Spleen (tissue), 11 donors: ENCODE data around the gene PERM1. TPM values are rescaled to one million over a fixed set of nuclear protein-coding genes. Genes with fewer than 3 reads are reported as not detected.

Source experiments
- DNase-seq: peaks from one replicate; pipeline ENCODE4 v3.0.0-alpha.2; 2020
- H3K27ac ChIP-seq, 8 donors: fragments of 200-600 bp; sonication (generic) in 7 of 8; 1 replicate in 4 of 8; 2 replicates in 4 of 8; pipeline versions ENCODE4 v1.5.0 to v1.8.0; 2016 to 2021; ENCODE audit warnings: inconsistent platforms in 4 of 8, mild to moderate bottlenecking in 4 of 8, moderate library complexity in 1 of 8
- H3K27me3 ChIP-seq, 7 donors: fragments of 200-600 bp; sonication (generic) in 6 of 7; replicated peaks in 1 of 7; 1 replicate in 4 of 7; 2 replicates in 3 of 7; pipeline versions ENCODE4 v1.5.0 to v1.8.0; 2016 to 2021; ENCODE audit warnings: inconsistent platforms in 3 of 7, mild to moderate bottlenecking in 1 of 7
- H3K36me3 ChIP-seq, 6 donors: fragments of 200-600 bp; sonication (generic) in 5 of 6; 1 replicate in 4 of 6; 2 replicates in 2 of 6; pipeline versions ENCODE4 v1.5.0 to v1.8.0; 2016 to 2021; ENCODE audit warnings: inconsistent platforms in 2 of 6
- H3K4me1 ChIP-seq, 6 donors: fragments of 200-600 bp; sonication (generic) in 5 of 6; 1 replicate in 3 of 6; 2 replicates in 3 of 6; pipeline versions ENCODE4 v1.5.0 to v1.8.0; 2016 to 2021; ENCODE audit warnings: inconsistent platforms in 3 of 6
- H3K4me3 ChIP-seq, 8 donors: fragments of 200-600 bp; sonication (generic) in 7 of 8; 1 replicate in 4 of 8; 2 replicates in 4 of 8; pipeline versions ENCODE4 v1.5.0 to v1.8.0; 2016 to 2021; ENCODE audit warnings: inconsistent platforms in 4 of 8, mild to moderate bottlenecking in 4 of 8, moderate library complexity in 2 of 8
- H3K9me3 ChIP-seq, 8 donors: fragments of 200-600 bp; sonication (generic) in 7 of 8; 1 replicate in 4 of 8; 2 replicates in 4 of 8; pipeline versions ENCODE4 v1.5.0 to v1.8.0; 2016 to 2021; ENCODE audit warnings: inconsistent platforms in 4 of 8
- POLR2A ChIP-seq, 3 donors: fragments of 450-650 bp; IDR thresholded peaks; one replicate each; pipeline ENCODE4 v1.5.1; 2017; ENCODE audit warnings: antibody characterized with exemption in 3 of 3, mild to moderate bottlenecking in 1 of 3
- POLR2AphosphoS5 ChIP-seq, 3 donors: sonication (generic); formaldehyde crosslinking; IDR thresholded peaks; one replicate each; pipeline ENCODE4 v1.5.1; 2017; ENCODE audit warnings: antibody characterized with exemption in 3 of 3
- WGBS, 5 donors: extraction: QIAGEN DNeasy Blood & Tissue Kit in 3 of 5; methylation state at CpG; one replicate each; pipeline versions ENCODE4 v1.1.5 to v1.1.7; 2013 to 2018; 5-methylcytosine and 5-hydroxymethylcytosine counted together
- intact Hi-C: fragments of 100-400 bp; cut with DNase I; formaldehyde crosslinking; loops from one replicate; pipeline ENCODE4 v1.15.0; 2023; ENCODE audit warnings: low total_unique reads
- polyA plus RNA-seq, 3 donors: library from polyadenylated mRNA; stranded (reverse); fragments of 200-250 nt; gene quantifications; one replicate each; pipeline ENCODE4 v1.2.1, GENCODE V29; 2013
- total RNA-seq, 7 donors: library from RNA; depleted of rRNA in 3 of 7; stranded (reverse); fragments of >200 nt in 3 of 7; fragmentation: NEBNext Ultra II Directional in 4 of 7; extraction: Animal tissue kit (Norgen Biotek cat#: 25700) in 4 of 7; gene quantifications; one replicate each; pipeline versions ENCODE4 v1.1.0 to v1.2.1, GENCODE V29; 2016 to 2021
- TF ChIP-seq, protein P1 (sequence below), 11 experiments: fragments of 200-600 bp in 7 of 11; fragments of 450-650 bp in 4 of 11; sonication (generic) in 4 of 11; IDR thresholded peaks in 8 of 11; conservative IDR thresholded peaks in 3 of 11; 1 replicate in 7 of 11; 2 replicates in 4 of 11; pipeline versions ENCODE4 v1.4.0 to v1.8.0; 2016 to 2021; ENCODE audit warnings: antibody characterized with exemption in 11 of 11, inconsistent platforms in 4 of 11, mild to moderate bottlenecking in 1 of 11
- donor health status: healthy with polysubstance abuse.
- donor health status: DM: no; HTN: no; CAD: no; lungs with moderate emphysema.
- donor health status: DM: no; HTN: no; CAD: no.
- donor health status: Bipolar disorder and iron deficiency.
- donor health status: healthy.
- donor health status: DM: no; HTN: no; CAD: no.
- donor health status: DM: yes; HTN: yes; CAD: no.

PERM1 gene
- total and polyA plus RNA-seq, 10 donors = 0.20 to 0.85 (median 0.50) TPM; not detected in 4

DNA sequence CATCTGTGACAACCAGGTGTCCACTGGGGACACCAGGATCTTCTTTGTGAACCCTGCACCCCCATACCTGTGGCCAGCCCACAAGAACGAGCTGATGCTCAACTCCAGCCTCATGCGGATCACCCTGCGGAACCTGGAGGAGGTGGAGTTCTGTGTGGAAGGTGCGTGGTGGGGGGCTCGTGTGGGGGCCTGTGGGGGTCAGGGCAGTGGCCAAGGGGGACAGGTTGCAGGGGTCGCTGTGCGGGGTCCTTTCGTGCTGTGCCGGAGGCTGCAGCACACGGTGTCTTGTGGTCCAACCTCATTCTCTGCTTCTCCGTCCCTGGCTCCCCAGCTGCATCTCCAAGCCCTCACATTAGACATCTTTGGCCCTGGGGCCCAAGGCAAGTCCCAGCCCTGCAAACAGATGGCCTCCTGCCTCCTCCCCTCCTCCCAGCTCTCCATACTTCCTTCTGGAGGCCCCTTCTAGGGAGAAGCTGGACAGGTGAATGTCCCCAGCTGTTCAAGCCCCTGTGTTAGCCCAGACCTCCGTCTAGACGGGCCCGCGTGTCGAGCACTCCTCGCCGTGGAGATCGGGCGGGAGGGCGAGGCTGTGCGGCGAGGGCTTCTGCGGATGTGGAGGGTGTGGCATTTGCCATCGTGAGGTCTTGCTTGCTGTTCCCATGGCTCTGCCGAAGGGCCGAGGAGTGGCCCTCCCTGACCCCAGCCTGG lies 40.6 kb upstream of the PERM1 start:
- Histone ChIP-seq H3K9me3 (no peaks in the 10 kb centered on the region), H3K4me3 (no peak overlapping the region), H3K27me3 (peaks cover 0 to 41% (median 15%) of the 10 kb centered on the region in 7 donors), H3K4me1 (peaks cover 13 to 76% (median 33%) of the 10 kb centered on the region in 6 donors), H3K36me3 (no peaks in the 10 kb centered on the region), H3K27ac (no peak overlapping the region)
- intact Hi-C loops = no loop called here
- 67 to 78% (median 71%) methylated on average over 20 to 27 of the region's 27 CpGs for WGBS, 5 donors
- DNase-seq = no peak
- TF ChIP-seq POLR2A (IDR thresholded peaks at IDR 0.05) (no peak), POLR2AphosphoS5 (IDR thresholded peaks at IDR 0.05) (no peak)
- TF ChIP-seq, protein P1, sequence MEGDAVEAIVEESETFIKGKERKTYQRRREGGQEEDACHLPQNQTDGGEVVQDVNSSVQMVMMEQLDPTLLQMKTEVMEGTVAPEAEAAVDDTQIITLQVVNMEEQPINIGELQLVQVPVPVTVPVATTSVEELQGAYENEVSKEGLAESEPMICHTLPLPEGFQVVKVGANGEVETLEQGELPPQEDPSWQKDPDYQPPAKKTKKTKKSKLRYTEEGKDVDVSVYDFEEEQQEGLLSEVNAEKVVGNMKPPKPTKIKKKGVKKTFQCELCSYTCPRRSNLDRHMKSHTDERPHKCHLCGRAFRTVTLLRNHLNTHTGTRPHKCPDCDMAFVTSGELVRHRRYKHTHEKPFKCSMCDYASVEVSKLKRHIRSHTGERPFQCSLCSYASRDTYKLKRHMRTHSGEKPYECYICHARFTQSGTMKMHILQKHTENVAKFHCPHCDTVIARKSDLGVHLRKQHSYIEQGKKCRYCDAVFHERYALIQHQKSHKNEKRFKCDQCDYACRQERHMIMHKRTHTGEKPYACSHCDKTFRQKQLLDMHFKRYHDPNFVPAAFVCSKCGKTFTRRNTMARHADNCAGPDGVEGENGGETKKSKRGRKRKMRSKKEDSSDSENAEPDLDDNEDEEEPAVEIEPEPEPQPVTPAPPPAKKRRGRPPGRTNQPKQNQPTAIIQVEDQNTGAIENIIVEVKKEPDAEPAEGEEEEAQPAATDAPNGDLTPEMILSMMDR (IDR thresholded peaks at IDR 0.05 in 8 of 11, conservative IDR thresholded peaks at IDR 0.05 in 3 of 11) = no peak

DNA sequence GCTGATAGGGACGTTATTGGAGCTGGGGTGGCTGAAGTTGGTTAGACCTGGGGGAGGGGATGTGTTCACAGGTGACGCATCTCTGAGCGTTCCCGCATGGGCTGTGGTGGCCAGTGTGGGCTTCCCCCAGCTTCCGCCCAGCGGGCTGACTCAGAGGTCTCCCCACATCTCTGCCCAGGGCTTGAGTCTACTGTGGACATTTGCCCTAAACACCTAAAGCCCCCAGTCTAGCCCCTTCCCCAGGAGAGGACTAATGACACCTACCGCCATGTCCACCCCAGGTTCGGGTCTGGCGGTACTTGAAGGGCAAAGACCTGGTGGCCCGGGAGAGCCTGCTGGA lies 40.0 kb upstream of the PERM1 start:
- H3K27ac ChIP-seq = no peak overlapping the region
- H3K9me3 ChIP-seq = no peaks in the 10 kb centered on the region
- intact Hi-C loops = no loop called here
- DNase-seq = no peak
- no peak overlapping the region for H3K4me3 ChIP-seq
- peaks cover 0 to 41% (median 15%) of the 10 kb centered on the region in 7 donors for H3K27me3 ChIP-seq
- H3K36me3 ChIP-seq = no peaks in the 10 kb centered on the region
- TF ChIP-seq, protein P1 (IDR thresholded peaks at IDR 0.05 in 8 of 11, conservative IDR thresholded peaks at IDR 0.05 in 3 of 11) = no peak
- TF ChIP-seq POLR2A (IDR thresholded peaks at IDR 0.05) (no peak), POLR2AphosphoS5 (IDR thresholded peaks at IDR 0.05) (no peak)
- peaks cover 13 to 74% (median 33%) of the 10 kb centered on the region in 6 donors for H3K4me1 ChIP-seq
- WGBS, 5 donors = 59 to 92% (median 82%) methylated on average over 10 of the region's 10 CpGs

DNA sequence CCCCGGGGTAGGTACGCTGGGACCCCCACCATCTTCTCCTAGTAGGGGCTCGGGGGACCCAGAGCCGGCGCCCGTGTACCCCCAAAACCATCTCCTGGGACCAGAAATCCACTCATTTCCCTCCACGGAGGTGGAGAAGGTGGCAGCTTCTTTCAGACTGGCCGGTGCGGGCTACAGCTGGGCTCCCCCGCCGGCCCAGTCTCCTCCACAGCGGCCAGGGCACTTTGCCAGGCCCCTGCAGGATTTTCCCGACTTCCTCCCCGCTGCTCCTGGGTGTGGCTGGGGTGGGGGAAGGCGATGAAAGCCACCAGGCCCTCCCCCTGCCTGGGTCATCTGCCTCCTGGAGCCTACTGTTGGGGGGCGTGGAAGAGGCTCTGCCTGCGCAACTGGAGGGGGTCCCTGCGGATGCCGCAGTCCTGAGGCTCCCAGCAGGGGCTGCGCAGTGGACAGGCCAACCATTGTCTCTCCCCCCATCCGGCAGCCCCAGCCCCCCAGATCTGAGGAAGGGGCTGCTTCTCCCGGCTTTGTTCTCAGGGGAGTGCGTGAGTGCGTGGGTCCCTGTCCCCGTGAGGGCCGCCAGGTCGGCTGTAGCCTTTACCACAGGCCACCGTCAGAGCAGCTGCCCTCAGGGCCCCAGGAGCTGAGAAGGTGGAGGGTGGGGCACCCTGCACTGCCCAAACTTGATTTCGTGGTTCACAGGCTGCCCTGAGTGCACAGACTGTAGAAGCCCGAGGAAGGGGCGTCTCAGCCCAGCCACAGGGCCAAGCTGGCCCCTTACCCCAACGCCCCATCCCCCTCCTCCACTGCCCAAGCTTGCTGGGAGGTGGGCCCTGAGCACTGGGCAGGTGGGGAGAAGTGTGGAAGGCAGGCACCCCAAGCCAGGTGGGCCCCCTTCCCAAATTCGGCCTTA lies 39.4 kb upstream of the PERM1 start:
- H3K9me3 ChIP-seq = no peaks in the 10 kb centered on the region
- peaks cover 0 to 38% (median 15%) of the 10 kb centered on the region in 7 donors for H3K27me3 ChIP-seq
- peak overlapping the region in 7 of 8 donors; percentile 16 to 92 (median 79) for H3K4me3 ChIP-seq
- no peak for DNase-seq
- intact Hi-C loops = no loop called here
- H3K4me1 ChIP-seq = peaks cover 13 to 67% (median 32%) of the 10 kb centered on the region in 6 donors
- no peak overlapping the region for H3K27ac ChIP-seq
- 26 to 56% (median 36%) methylated on average over 17 to 33 of the region's 33 CpGs for WGBS, 5 donors
- H3K36me3 ChIP-seq = no peaks in the 10 kb centered on the region
- TF ChIP-seq, protein P1 (IDR thresholded peaks at IDR 0.05 in 8 of 11, conservative IDR thresholded peaks at IDR 0.05 in 3 of 11) = no peak
- TF ChIP-seq POLR2AphosphoS5 (IDR thresholded peaks at IDR 0.05) = peak in 2 of 3 donors; percentile 12 to 26
